ENCODE measurements around the gene TUBAL3.
A peak's percentile ranks its signal among the peaks of the same experiment; 100 is the strongest.
"Not testable (repeated sequence)": the region's sequence is repeated elsewhere in the genome, so short reads cannot be mapped to it uniquely, and the experiment has no call there.

Gene TUBAL3

GRCh38 chr10:5419466-5420094 is 15.0 kb upstream of the TUBAL3 start:
- DNase-seq = no peak

GRCh38 chr10:5418584-5418983 is 14.0 kb upstream of the TUBAL3 start:
- no peak for DNase-seq

- no peak for DNase-seq
Observed at GRCh38 chr10:5416981-5417380, 12.4 kb upstream of the TUBAL3 start.

DNA sequence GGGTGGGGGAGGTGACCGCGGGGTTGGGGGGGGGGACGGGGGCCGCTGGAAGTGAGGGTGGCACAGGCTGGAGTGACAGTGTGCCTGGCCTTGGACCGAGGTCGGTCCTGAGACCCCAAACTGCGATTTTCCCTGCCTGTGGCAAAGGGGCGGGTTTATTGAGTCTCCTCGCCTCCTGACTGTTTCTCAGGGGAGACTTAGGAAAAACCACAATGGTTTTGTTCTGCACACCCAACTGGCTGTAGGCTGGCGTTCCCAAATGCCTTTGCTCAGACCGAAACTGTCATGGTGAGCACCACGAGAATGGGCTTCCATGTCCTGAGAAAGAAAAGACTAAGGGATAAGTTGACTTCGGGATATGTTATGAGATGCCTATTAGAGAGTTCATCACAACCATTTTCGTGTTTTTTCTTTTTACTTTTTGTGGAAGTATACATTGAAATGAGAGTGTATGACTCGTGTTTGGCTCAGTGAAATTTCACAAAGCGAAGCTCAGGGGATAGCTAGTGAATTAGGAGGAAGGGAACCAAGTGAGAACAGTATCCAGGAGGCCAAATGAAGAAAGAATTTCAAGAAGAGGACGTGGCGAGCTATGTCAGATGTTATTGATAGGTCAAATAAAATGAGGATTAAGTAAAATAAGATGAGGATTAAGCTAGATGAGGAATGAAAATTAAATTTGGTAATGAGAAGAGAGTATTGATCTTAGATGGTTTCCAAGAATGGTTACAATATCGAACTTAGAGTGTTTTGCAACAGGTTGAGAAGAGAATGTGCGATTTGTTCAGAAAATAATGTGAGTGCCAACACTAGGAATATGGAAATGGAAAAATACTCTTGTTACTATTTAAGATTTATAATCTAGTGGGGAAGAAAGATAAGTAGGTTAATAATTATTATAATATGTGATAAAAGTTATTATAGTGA is 8.6 kb upstream of the TUBAL3 start:
- peak; percentile 50 for DNase-seq

DNA sequence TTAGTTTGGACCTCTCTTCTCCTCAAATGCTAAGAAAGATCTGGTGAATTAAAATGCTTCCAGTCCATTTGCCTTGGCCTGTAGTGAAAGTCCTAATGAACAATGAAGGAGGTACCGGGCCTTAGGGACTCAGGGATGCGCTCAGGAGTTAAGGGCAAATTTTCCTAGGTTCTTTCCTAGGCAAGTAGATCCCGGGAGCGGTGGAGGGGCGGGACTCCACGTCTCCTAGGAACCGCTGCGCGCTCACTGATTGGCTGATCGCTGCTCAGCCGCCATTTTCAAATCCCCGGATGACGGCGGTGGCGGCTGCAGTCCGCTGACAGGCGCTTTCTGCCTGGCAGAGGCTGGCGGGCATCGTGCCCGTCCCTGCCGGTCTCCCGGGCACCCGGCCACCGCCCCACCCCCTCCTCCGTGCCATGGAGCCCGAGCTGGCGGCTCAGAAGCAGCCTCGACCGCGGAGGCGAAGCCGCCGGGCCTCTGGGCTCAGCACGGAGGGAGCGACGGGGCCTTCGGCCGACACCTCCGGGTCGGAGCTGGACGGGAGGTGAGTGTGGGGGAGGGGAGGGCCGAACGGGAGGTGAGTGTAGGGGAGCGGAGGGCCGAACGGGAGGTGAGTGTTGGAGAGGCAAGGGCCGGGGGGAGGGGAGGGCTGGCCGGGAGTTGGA is 7.8 kb upstream of the TUBAL3 start, which contains the start of gene NET1:
Gene NET1 (plus strand): TSS at position 281 of the 665 bp plus-strand sequence. CDS start 136 bp downstream, at position 417.
- DNase-seq = peak; percentile 98

GRCh38 chr10:5411941-5412276 is 7.3 kb upstream of the TUBAL3 start:
- no peak for DNase-seq

DNA sequence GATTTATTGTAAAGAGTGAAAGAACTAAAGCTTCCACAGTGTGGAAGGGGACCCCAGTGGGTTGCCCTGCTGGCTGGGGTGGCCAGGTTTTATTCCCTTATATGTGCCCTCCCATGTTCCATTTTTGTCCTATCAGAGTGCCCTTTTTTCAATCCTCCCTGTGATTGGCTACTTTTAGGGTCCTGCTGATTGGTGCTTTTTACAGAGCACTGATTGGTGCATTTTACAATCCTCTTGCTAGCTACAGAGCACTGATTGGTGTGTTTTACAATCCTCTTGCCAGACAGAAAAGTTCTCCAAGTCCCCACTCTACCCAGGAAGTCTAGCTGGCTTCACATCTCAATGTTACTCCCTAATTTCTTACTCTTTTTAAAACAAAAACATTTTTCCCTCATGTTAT is 6.2 kb upstream of the TUBAL3 start:
- DNase-seq = not testable (repeated sequence)

GRCh38 chr10:5406918-5407317 is 2.3 kb upstream of the TUBAL3 start:
- DNase-seq = no peak

GRCh38 chr10:5402798-5403197 is 1.8 kb downstream of the TUBAL3 start:
- no peak for DNase-seq

DNA sequence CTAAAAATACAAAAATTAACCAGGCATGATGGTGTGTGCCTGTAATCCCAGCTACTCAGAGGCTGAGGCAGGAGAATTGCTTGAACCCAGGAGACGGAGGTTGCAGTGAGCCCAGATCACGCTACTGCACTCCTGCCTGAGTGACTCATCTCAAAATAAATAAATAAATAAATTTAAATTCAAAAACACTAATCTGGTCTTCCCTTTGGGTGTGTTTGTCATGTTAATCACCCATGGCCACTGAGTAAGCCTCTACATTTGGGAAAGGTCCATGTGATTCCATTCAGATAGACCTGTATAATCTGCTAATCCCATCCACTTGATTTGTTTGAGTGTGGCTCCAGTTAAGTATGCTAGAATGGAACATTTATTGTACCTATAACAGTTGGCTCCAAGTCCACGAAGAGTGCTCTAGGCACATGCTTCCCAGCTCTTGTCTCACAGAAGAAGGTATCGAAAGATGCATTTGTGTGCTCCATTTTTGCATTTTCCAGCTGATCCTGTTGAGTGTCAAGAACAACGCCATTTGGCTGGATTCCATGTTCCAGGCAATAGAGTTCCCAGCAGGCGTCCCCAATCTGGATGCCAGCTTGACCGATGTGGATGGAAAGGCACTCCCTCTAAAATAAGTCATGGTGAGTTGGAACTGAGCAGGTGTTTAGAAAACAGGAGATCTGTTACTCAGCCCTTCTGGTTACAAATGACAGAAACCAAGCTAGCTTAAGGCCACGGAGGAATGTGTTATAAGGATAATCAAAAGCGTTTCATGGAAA is 4.0 kb downstream of the TUBAL3 start:
- peak; percentile 17 for DNase-seq

DNA sequence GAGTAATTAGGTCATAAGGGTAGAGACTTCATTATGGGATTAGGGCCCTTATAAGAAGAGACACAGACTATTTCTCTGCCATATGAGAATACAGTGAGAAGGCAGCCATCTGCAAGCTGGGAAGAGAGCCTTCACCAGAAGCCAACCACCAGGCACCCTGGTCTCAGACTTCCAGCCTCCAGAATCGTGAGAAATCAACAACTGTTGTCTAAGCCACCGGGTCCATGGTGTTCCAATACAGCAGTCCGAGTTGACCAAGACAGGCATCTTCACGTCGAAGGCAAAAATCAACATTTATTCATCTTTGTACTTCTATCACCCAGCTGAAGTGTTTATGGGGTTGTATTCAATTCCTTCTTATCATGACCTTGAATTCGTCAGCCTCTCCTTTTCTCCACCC is 5.3 kb downstream of the TUBAL3 start:
- no peak for DNase-seq

DNA sequence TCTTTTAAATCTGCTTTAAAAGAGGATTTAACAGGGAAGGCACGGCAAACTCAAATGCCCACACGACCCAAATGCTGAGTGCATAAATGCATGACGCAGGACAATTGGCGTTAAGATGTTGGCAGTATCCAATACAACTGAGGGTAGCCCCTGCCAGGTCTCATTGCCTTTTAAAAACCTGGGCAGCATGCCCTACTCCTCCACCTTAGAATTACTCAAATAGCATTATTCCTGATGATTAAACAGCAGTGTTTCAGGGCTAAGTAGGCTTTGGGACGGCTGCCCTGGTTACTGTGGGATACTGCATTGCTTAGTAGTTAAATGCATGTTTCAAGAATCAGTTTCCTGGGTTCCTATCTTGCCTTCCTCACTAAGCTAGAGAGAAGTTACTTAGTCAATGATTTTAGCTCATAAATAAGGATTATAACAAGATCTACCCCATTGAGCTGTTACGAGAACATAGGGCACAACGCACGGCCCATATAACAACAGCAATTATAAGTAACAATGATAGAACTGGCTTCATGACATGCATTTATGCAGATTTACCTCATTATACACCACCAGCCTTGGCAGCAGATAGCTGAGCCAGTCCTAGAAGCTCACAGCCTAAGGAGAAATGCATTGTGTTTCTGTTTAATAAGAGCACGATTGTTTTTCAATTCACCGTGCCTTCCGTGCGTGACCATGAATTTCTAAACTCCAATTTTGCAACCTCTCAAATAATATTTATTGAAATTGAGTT is 7.9 kb downstream of the TUBAL3 start:
- no peak for DNase-seq

DNA sequence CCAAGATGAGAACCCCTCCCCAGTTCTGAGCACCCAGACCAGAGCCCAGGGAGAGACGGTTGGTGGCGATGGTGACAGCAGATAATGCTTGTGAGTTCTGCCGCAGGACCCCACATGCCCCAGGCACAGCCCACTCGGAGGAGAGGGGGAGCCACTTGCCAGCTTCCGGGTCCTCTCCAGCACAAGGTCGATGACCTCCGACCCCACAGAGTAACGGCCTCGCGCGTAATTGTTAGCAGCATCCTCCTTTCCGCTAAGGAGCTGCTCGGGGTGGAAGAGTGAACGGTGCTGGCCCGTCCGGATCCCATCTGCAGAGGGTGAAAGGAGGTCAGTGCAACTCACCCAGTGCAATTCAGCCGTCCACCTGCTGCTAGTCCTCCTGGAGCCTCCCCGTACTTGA is 9.5 kb downstream of the TUBAL3 start:
- no peak for DNase-seq

DNA sequence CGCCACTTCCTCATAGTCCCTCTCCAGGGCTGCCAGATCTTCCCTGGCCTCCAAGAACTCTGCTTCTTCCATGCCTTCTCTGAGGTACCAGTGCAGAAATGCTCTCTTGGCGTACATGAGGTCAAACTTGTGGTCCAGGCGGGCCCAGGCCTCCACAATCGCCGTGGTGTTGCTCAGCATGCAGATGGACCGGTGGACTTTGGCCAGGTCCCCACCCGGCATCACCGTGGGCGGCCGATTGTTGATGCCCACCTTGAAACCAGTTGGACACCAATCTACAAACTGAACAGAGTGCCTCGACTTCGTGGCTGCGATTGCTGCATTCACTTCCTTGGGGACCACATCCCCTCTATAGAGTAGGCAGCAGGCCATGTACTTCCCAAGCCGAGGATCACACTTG is 11.1 kb downstream of the TUBAL3 start:
- DNase-seq = no peak

DNA sequence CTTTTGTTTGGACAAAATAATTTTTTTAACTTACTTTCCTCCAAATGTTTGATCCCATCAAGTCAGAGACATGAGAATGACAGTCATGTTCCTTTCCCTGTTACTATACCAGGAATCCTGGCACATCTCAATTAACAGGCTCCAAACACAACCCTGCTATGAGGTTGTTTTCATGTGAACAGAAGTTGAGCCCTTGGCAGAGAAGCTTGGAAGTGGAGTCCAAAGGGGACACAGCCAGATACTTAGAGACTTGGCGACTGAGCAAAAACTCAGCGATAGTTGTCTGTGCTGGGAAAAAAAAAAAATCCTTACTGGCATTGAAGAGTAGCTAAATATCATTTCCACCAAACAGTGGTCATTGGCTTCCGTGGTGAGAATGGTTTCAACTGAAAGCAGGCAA is 12.8 kb downstream of the TUBAL3 start:
- DNase-seq = no peak

DNA sequence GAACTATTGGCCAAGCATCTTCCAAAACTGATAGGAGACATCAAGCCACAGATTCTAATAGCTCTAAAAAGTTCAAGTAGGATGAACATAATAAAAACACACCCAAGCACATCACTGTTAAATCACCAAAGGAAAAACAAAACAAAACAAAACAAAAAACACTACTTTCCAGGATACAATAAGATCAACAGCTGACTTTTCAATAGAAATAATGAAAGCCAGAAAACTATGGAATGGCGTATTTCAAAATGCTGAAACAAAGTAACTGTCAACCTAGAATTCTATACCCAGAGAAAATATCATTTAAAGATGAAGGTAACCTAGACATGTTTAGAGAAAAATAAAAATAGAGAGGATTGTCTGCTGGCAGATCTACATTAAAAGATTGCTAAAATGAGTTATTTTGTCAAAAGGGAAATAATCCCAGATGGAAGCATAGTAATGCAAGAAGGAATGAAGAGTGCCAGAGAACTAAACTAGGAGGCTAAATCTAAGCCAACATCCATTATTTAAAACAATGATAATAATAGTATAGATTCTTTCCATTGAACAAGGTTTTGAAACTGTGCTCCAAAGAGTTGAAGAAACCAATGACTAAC is 13.9 kb downstream of the TUBAL3 start:
- peak; percentile 27 for DNase-seq

- DNase-seq = no peak
Observed at GRCh38 chr10:5387169-5387568, 17.5 kb downstream of the TUBAL3 start.

GRCh38 chr10:5385224-5385623 is 19.4 kb downstream of the TUBAL3 start:
- DNase-seq = no peak

- no peak for DNase-seq
Observed at GRCh38 chr10:5381187-5381586, 23.4 kb downstream of the TUBAL3 start.

GRCh38 chr10:5380395-5380794 is 24.2 kb downstream of the TUBAL3 start:
- not testable (repeated sequence) for DNase-seq

DNA sequence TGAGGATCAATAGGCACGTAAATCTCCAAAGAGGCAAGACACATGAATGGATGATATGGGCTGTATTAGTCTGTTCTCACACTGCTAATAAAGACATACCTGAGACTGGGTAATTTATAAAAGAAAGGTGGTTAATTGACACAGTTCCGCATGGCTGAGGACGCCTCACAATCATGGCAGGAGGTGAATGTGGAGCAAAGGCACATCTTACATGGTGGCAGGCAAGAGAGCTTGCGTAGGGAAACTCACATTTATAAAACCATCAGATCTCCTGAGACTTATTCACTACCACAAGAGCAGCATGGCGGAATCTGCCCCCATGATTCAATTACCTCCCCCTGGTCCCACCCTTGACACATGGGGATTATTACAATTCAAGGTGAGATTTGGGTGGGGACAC is 25.4 kb downstream of the TUBAL3 start:
- DNase-seq = not testable (repeated sequence)

GRCh38 chr10:5376450-5376849 is 28.2 kb downstream of the TUBAL3 start:
- peak; percentile 17 for DNase-seq

Measured in DMS53 (cell line).